Cardiac atrium fibroblast (primary cell): ENCODE data around the gene FOXRED2. TPM values are rescaled to one million over a fixed set of nuclear protein-coding genes. Genes with fewer than 3 reads are reported as not detected.

Source experiments
- total RNA-seq: library from RNA; depleted of rRNA; stranded (reverse); fragments of >200 nt; gene quantifications from 2 replicates; pipeline ENCODE4 v1.2.3, GENCODE V29; 2015

FOXRED2 gene
- 3.9 and 11.0 TPM in 2 replicates for total RNA-seq

DNA sequence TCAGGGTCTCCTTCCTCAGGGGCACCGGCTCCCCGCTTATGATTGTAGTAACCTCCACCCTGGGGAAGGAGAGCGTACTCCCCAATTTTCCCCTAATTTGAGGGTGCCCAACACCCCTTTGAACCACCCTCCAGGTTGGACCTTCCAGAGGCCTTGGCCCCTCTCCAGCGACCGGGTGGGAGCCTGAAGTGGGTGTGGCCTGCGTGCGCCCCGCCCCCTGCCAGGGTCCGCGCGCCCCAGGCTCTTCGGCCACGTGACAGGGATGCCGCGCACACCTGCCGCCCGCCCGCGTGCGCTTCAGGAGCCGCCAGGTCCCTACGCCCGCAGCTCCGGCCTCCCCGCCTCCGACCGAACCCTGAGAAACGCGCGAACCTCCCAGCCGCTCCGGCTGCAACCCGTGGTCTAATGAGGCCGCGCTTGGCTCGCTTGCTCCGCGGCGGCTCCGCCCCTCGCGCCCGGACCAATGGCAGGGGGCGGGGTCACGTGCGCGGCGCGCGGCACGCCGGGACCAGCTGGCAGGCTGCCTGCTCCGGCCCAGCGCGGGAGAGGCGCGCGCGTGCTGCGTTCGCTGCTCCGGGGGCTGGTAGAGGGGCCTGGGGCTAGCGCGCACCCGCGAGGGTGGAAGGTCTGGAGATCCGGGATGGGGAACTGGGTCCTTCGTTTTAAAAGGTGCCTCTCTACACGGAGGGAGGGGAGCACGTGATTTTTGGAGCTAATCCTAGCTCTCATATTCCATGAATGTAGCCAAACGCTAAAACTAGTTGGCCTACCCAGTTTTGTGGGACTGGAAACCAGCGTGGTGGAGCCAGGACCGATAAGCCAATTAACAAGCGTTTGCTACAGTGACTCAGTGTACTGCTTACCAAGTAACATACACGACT is at the start of gene FOXRED2:
TSS of gene FOXRED2 (minus strand) at position 404 of the 881 bp plus-strand sequence. CDS start 618 bp downstream, outside the sequence.

DNA sequence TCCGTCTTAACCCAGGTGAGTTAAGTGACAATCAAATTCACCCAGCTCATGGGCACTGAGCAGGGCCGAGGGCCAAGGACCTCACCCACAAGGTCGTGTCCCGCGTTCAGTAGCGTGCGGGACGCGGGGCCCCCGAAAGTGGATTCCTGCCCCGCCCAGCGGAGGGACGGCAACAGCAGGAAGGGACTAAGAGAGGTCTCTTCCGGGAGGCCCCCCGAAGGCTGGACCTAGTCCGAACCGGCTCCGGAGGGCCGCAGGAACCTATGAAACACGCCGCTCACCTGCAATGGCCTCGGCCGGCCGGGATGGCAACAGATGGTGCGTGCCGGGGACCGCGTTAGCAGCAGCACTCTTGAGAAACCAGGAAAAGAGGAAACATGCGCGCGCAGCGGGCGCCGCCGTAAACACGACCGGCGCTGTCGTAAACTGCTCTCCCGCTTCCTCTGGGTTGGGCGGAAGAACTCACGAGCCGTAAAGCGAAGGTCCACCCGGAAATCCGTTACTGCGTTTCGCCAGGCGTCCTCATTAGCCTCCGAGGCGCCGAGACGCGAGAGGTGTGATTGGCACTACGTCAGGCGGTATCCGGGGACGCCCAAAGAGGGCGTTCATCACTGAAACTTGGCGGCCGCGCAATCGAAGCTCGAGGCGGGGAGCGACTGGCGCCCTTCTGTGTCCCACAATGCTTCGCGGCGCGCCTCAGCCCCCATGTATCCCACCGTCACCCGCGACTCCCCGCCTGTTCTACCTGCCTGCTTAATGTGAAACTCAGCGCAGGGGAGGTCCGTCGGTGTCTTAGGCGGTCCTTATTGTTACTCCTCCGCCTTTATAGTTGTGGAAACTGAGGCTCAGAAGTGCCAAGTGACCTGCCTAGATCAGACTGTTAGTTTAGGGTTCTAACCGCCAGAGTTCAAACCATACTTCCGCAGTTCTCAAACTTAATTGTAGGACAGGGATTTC is 22.2 kb upstream of the FOXRED2 start, which contains the start of gene EIF3D:
TSS of gene EIF3D (minus strand) at position 372 of the 957 bp plus-strand sequence. CDS start 3,045 bp downstream, outside the sequence.

DNA sequence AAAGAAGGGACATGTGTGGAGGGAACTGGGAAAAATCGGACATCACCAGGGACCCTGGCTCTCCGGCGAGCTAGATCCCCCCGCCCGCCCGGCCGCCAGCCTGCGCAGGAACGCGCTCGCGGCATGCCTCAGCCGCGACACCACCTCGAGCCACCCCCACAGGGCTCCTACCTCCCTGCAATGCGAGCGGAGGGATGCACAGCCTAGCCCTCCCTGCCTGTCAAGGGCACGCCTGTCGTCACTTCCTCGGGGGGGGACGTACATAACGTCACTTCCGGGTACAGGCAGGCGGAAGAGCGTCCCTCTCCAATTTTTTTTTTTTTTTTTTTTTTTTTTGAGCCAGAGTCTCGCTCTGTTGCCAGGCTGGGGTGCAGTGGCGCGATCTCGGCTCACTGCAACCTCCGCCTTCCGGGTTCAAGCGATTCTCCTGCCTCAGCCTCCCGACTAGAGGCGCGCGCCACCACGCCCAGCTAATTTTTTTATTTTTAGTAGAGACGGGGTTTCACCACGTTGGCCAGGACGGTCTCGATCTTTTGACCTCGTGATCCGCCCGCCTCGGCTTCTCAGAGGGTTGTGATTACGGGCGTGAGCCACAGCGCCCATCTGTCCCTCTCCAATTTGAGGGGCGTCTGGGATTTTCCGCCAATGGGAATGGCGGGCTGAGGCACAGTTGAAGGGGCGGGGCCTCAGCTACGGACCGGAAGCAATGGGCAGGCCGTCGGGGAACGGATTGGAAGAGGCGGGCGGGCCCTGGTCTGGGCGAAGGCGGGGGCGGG is 25.3 kb downstream of the FOXRED2 start, which contains the start of gene TXN2:
TSS of gene TXN2 (minus strand) at position 248 of the 776 bp plus-strand sequence. CDS start 803 bp downstream, outside the sequence.

Other genes with a start within 250 kb of the FOXRED2 start
- 403 and 433 TPM in 2 replicates for gene MYH9, start 119.1 kb downstream of the FOXRED2 start, total RNA-seq
- 67.3 and 76.0 TPM in 2 replicates for gene TXN2, start 25.4 kb downstream of the FOXRED2 start, total RNA-seq
- gene EIF3D, start 22.1 kb upstream of the FOXRED2 start, total RNA-seq, result 209 and 259 TPM in 2 replicates
- not detected in 2 replicates for gene CACNG2, start 196.7 kb upstream of the FOXRED2 start, total RNA-seq